ENCODE measurements around the gene KAT7. TPM values are rescaled to one million over a fixed set of nuclear protein-coding genes. Genes with fewer than 3 reads are reported as not detected.

KAT7 gene
- total and polyA plus RNA-seq, 2 of the 8 experiments (the other 6 are each of a cell fraction or from before 2014, with no cell fraction given), result 90.9 to 139 TPM

- H4K20me1 ChIP-seq (replicated peaks in 1 of 2; ENCODE audit: control insufficient read depth in 1 of 2, insufficient read depth in 2 of 2, low read length in 2 of 2), result peaks cover 0 to 5% of the 10 kb centered on the region in 2 experiments
- no peak overlapping the region for H3K4ac ChIP-seq (replicated peaks; ENCODE audit: insufficient read length, low read depth, low read length)
- no peak overlapping the region for H4K5ac ChIP-seq (ENCODE audit: insufficient read length, low read depth, low read length)
- H3K27me3 ChIP-seq (replicated peaks in 1 of 4; ENCODE audit: control insufficient read depth in 3 of 4, extremely low read depth in 1 of 4, insufficient read depth in 3 of 4, low read length in 3 of 4), result no peaks in the 10 kb centered on the region
- no peak overlapping the region for H3K4me3 ChIP-seq (ENCODE audit: extremely low read depth in 1 of 4, insufficient read depth in 2 of 4, low read depth in 3 of 4, low read length in 4 of 4)
- H2AFZ ChIP-seq (ENCODE audit: low read length), result no peak overlapping the region
- ChIA-PET CTCF (ENCODE audit: partially characterized antibody) (interaction anchor here (1.6 to 2.3 kb wide), 2 partner anchors 9 to 51 kb away, joined by 3 to 4 read pairs; partner anchors contain the start of gene SLC35B1), POLR2A (ENCODE audit: partially characterized antibody) (interaction anchor here (0.9 to 2.0 kb wide), 3 partner anchors 12 to 29 kb away, joined by 3 to 9 read pairs (median 4); partner anchors contain the start of gene KAT7)
- H3K79me1 ChIP-seq (ENCODE audit: low read depth, low read length), result no peaks in the 10 kb centered on the region; the same call in none of the 2 replicates
- 0 out of 8 replicates have a peak, but pooled peaks cover 0 to 2% (median 0%) of the 10 kb centered on the region in 4 experiments for H3K36me3 ChIP-seq (ENCODE audit: control insufficient read depth in 2 of 4, insufficient read depth in 4 of 4, low read length in 3 of 4)
- H2BK20ac ChIP-seq (ENCODE audit: low read length), result no peak overlapping the region
- no peak overlapping the region for H4K91ac ChIP-seq (replicated peaks; ENCODE audit: insufficient read length, low read length)
- no peaks in the 10 kb centered on the region for H3K9me3 ChIP-seq (ENCODE audit: insufficient read depth in 2 of 2, low read depth in 1 of 2, low read length in 1 of 2)
- H3K79me2 ChIP-seq (ENCODE audit: control insufficient read depth in 1 of 2, insufficient read depth in 2 of 2, low read length in 2 of 2), result peaks cover 26 to 81% of the 10 kb centered on the region in 2 experiments
- H3K27ac ChIP-seq (ENCODE audit: low read depth, low read length), result no peak overlapping the region
- no peak for FAIRE-seq
- no peak overlapping the region for H3K14ac ChIP-seq (ENCODE audit: insufficient read length)
- H3K9ac ChIP-seq (replicated peaks in 1 of 4; ENCODE audit: extremely low read depth in 1 of 4, low read depth in 3 of 4, low read length in 3 of 4), result no peak overlapping the region; a peak in 1 of 7 replicates
- H2BK120ac ChIP-seq (replicated peaks; ENCODE audit: low read depth, low read length), result no peak overlapping the region
- H2BK12ac ChIP-seq (ENCODE audit: low read depth, low read length), result no peak overlapping the region
- no peak overlapping the region for H2AK5ac ChIP-seq (ENCODE audit: low read depth, low read length)
- 94% methylated on average over 3 of the region's 3 CpGs; no CpG with 5 or more reads in 1 of the 2 experiments for WGBS, 2 experiments (ENCODE audit: extremely low coverage in 1 of 2, insufficient coverage in 1 of 2, insufficient read length in 1 of 2, insufficient replicate concordance in 2 of 2, low coverage in 1 of 2, low lambda C conversion rate in 2 of 2, missing lambda C conversion rate in 1 of 2)
- H3K23ac ChIP-seq (ENCODE audit: insufficient read length), result no peak overlapping the region
- H3K18ac ChIP-seq (ENCODE audit: extremely low read depth, low read length), result no peak overlapping the region
- no peak overlapping the region for H3K56ac ChIP-seq (replicated peaks; ENCODE audit: insufficient read length, low read depth, low read length)
- H2BK5ac ChIP-seq (ENCODE audit: low read depth, low read length), result no peak overlapping the region
- TF ChIP-seq GABPA (IDR thresholded peaks at IDR 0.05; ENCODE audit: borderline replicate concordance, insufficient read depth, low read length), result no peak
- TF ChIP-seq JUN (IDR thresholded peaks at IDR 0.05; ENCODE audit: low read depth, low read length), result no peak
- no peak for TF ChIP-seq RXRA (IDR thresholded peaks at IDR 0.05; ENCODE audit: insufficient read depth, low read depth, low read length)
- no peak for TF ChIP-seq MAX (IDR thresholded peaks at IDR 0.05)
- no peak for TF ChIP-seq YY1 (IDR thresholded peaks at IDR 0.05; ENCODE audit: low read depth, low read length)
- no peak for TF ChIP-seq TBP (IDR thresholded peaks at IDR 0.05; ENCODE audit: low read depth, low read length)
- no peak for TF ChIP-seq SP1 (IDR thresholded peaks at IDR 0.05; ENCODE audit: low read depth, low read length)
- TF ChIP-seq RFX5 (IDR thresholded peaks at IDR 0.05; ENCODE audit: borderline replicate concordance, low read depth, low read length), result no peak
- no peak overlapping the region for H4K8ac ChIP-seq (ENCODE audit: extremely low read depth, insufficient read depth, low read length)
- H2BK15ac ChIP-seq (ENCODE audit: low read length), result no peak overlapping the region
- peaks cover 7% of the 10 kb centered on the region; the same call in 1 of the 2 replicates for H3K23me2 ChIP-seq (ENCODE audit: low read depth, low read length)
- no peak overlapping the region for H3K4me2 ChIP-seq (ENCODE audit: insufficient read depth in 1 of 2, low read depth in 2 of 2, low read length in 2 of 2)
- DNase-seq (ENCODE audit: low read depth in 1 of 2, low spot score in 2 of 2), result no peak
- H3K4me1 ChIP-seq (replicated peaks in 1 of 4; ENCODE audit: control insufficient read depth in 3 of 4, insufficient read depth in 4 of 4, low read length in 3 of 4), result peaks cover 0 to 17% (median 3%) of the 10 kb centered on the region in 4 experiments; a peak in 5 of 7 replicates
These were observed 29.3 kb upstream of the KAT7 start for GRCh38 chr17:49759203-49759602.

Measured in H1 (cell line).